ENCODE data around the gene GPR160. TPM values are rescaled to one million over a fixed set of nuclear protein-coding genes. Genes with fewer than 3 reads are reported as not detected.
"Not testable (repeated sequence)": the region's sequence is repeated elsewhere in the genome, so short reads cannot be mapped to it uniquely, and the experiment has no call there.

The GPR160 gene
- total RNA-seq, 2 donors from 2014 or later = 11.3 to 15.4 TPM

DNA sequence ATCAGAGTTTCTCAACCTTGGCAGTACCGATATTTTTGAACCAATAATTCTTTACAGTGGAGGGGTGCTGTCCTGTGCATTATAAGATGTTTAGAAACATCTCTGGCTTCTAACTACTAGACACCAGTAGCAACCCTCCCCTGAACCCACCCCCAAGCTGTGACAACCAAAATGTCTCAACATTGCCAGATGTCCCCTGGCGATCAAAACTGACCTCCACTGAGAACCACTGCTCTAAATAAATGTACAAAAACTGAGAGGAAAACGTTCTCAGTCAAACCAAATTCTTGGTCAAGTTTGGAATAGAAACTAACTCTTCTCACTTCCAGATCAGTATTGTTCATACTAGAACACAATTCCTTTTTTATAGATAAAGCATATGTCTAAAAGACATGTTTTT lies 58.5 kb downstream of the GPR160 start:
- H3K27me3 Mint-ChIP-seq = no peaks in the 10 kb centered on the region
- no peaks in the 10 kb centered on the region for H3K9me3 Mint-ChIP-seq
- H3K27ac Mint-ChIP-seq = no peak overlapping the region
- ATAC-seq (replicated peaks) = no peak
- peaks cover 99% of the 10 kb centered on the region for H3K36me3 Mint-ChIP-seq (ENCODE audit: low read depth)
- no peak overlapping the region for H3K4me3 Mint-ChIP-seq
- peaks cover 7% of the 10 kb centered on the region for H3K4me1 Mint-ChIP-seq

DNA sequence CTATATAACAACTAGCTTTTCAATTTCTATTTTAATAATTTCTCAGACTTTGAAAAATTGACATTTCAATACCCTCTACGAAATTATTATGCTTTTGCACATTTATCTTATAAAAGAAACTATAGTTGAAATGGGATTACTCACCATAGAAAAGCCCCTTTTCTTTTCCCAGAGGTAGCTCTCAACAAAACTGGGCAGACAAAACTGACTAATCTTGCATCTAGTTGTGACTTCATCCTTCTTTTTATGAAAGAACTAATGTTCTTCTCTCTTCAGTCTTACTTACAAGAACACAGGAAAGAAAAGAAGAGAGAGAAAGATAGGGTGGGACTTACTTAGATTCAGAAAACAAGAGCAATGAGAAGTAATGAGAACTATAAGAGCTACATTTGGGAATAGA lies 61.0 kb downstream of the GPR160 start:
- ATAC-seq (replicated peaks) = peak; percentile 91
- Mint-ChIP-seq H3K4me3 (peak overlapping the region; percentile 24), H3K9me3 (no peaks in the 10 kb centered on the region), H3K27ac (peak overlapping the region; percentile 70), H3K36me3 (ENCODE audit: low read depth) (peaks cover 100% of the 10 kb centered on the region), H3K27me3 (no peaks in the 10 kb centered on the region), H3K4me1 (peaks cover 7% of the 10 kb centered on the region)

DNA sequence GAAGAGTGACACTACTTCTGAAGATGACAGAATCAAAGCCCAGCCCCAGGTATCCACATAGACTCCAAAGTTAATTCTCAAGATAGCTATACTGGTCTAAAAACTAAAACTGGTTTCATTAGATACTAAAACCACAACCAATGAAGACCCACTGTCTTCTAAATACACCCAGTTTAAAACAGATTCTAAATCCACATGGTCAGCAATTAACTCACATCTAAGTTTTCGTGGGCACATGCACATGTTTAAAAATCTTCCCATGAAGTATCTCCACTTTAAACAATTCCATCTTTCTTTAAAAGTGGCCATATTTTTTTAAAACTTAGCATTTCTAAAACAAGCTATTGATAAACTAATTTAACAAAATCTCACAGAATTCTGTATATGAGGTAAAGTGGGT lies 63.1 kb downstream of the GPR160 start:
- Mint-ChIP-seq H3K36me3 (ENCODE audit: low read depth) (peaks cover 99% of the 10 kb centered on the region), H3K27ac (peak overlapping the region; percentile 33), H3K27me3 (no peaks in the 10 kb centered on the region), H3K4me3 (no peak overlapping the region), H3K9me3 (no peaks in the 10 kb centered on the region), H3K4me1 (peaks cover 7% of the 10 kb centered on the region)
- no peak for ATAC-seq (replicated peaks)

DNA sequence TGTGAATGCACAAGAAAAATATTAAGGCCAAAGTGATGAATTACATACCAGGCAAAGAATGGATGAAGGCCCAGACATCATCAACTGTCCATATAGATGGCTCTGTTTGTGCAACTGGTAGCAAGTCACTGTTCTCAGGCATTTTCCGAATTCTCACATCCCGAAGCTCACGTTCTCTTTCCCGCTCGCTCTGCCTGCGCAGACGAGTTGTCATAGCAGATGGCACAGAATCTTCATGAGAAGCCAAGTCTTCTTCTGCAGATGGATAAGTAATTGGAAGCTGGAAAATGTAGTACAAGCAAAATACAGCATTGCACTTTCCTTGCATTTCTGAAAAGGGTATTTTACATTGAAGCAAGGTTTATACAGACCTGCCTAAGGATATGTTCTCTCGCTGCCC lies 64.6 kb downstream of the GPR160 start:
- Mint-ChIP-seq H3K27ac (peak overlapping the region; percentile 49), H3K4me1 (peaks cover 7% of the 10 kb centered on the region), H3K27me3 (no peaks in the 10 kb centered on the region), H3K36me3 (ENCODE audit: low read depth) (peaks cover 97% of the 10 kb centered on the region), H3K4me3 (no peak overlapping the region), H3K9me3 (no peaks in the 10 kb centered on the region)
- ATAC-seq (replicated peaks) = no peak

DNA sequence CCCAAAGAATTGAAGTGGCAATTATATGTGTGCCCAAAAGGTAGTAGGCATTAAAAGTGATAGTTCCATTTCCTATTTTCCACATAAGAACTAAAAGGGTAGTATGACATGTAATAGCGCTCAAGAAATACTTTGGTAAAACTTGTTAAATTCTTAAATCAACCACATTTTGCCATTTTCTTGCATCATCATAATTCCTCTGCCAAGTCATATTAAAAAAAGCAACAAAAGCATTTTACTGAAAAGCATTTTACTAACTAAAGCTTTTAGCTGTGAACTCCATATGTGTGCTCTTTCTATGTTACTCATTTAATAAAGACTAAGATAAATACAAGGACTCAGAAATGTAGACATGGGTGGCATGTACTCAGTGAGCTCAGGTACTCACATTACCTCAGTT lies 70.1 kb downstream of the GPR160 start:
- Mint-ChIP-seq H3K9me3 (no peaks in the 10 kb centered on the region), H3K4me3 (no peak overlapping the region), H3K27me3 (no peaks in the 10 kb centered on the region), H3K27ac (no peak overlapping the region), H3K36me3 (ENCODE audit: low read depth) (peaks cover 95% of the 10 kb centered on the region), H3K4me1 (peaks cover 17% of the 10 kb centered on the region)
- no peak for ATAC-seq (replicated peaks)

DNA sequence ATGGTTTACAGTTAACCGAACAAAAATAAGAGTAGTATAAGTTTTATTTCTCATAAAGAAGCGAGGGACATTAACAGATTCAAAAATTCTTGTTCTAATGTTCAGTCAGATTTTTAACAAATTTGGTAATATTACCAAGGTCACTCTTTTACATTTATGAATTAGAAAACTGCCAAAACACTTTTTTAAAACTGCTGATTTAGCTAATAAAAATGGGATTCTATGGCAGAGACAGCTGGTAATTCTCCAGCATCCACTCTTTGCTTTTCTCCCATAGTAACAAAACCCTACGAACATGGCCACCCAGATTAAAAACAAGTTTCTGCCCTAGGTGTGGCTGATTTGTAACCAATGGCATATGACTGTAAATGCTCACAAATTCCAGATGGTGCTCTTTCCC lies 71.2 kb downstream of the GPR160 start:
- Mint-ChIP-seq H3K36me3 (ENCODE audit: low read depth) (peaks cover 95% of the 10 kb centered on the region), H3K9me3 (no peaks in the 10 kb centered on the region), H3K4me3 (no peak overlapping the region), H3K4me1 (peaks cover 17% of the 10 kb centered on the region), H3K27ac (peak overlapping the region; percentile 26), H3K27me3 (no peaks in the 10 kb centered on the region)
- ATAC-seq (replicated peaks) = no peak

DNA sequence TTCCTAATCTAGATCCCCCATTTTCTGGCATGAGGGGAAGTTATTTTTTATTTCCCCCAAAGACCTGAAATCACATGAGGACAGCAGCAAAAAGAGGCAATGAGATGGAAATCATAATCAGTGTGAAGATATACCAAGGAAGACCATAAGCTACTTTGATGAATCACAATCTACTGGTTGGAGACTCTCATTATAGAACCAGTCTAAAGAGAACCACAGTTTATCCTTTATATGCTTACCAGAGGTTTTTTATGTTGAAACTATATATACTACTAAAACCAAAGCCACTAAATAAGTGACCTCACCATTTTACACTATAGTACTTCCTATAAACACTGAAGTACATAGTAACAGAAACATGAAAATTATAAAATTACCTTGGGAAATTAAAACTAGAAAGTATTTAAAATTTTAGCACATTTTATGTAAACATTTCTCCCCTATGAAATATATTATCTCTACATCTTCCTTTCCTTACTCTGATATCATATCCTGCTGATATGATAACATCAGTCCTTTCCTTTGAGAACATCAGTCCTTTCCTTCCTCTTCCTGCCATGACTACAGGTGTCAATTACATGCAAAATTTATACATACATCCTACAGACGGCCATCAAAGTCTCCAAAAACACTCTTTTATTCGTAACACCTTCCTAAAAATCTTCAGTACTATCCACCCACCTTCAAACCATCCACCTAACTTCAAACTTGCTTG lies 71.9 kb downstream of the GPR160 start:
- Mint-ChIP-seq H3K36me3 (ENCODE audit: low read depth) (peaks cover 95% of the 10 kb centered on the region), H3K27me3 (no peaks in the 10 kb centered on the region), H3K4me3 (no peak overlapping the region), H3K4me1 (peaks cover 17% of the 10 kb centered on the region), H3K27ac (peak overlapping the region; percentile 26), H3K9me3 (no peaks in the 10 kb centered on the region)
- peak; percentile 43 for ATAC-seq (replicated peaks)

DNA sequence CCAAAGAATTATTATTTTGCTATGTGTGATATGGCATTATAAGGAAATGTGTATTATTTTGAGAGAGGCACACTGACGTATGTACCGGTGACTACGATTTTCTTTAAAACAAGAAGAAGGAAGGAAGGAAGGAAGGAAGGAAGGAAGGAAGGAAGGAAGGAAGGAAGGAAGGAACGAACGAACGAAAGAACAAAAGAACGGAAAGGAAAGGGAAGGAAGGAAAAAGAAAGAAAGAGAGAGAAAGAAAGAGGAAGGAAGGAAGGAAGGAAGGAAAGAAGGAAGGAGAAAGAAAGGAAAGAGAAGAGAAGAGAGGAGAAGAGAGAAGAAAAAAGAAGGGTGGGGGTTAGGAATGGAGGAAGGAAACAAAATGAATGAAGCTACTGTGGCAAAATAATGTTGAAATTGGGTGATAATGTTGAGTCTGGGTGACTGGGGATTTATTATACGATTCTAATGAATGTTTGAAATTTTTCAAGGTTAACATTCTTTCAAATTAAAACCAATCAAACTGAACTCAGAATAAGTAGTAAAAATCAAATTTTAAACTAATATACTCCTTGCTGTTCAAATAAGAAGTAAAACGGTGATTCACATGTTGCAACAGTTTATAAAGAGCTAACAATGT lies 73.5 kb downstream of the GPR160 start:
- H3K27ac Mint-ChIP-seq = peak overlapping the region; percentile 50
- no peaks in the 10 kb centered on the region for H3K9me3 Mint-ChIP-seq
- H3K27me3 Mint-ChIP-seq = no peaks in the 10 kb centered on the region
- no peak for ATAC-seq (replicated peaks)
- peaks cover 92% of the 10 kb centered on the region for H3K36me3 Mint-ChIP-seq (ENCODE audit: low read depth)
- H3K4me1 Mint-ChIP-seq = peaks cover 17% of the 10 kb centered on the region
- H3K4me3 Mint-ChIP-seq = no peak overlapping the region

DNA sequence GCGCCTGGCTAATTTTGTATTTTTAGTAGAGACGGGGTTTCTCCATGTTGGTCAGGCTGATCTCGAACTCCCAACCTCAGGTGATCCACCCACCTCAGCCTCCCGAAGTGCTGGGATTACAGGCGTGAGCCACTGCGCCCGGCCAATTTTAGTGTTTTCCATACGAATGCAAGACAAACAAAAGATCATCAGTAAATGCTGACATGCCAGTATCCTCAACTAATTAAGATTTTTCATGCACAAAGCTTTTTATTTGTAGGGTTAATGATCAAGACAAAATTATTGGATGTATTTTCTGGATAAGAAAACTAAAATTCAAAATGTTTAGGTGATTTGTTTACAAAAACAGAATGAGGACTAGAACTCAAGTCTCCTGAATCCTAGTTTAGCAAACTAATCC lies 76.4 kb downstream of the GPR160 start:
- H3K4me3 Mint-ChIP-seq; ATAC-seq (replicated peaks): not testable (repeated sequence)
- H3K36me3 Mint-ChIP-seq (ENCODE audit: low read depth) = peaks cover 95% of the 10 kb centered on the region

DNA sequence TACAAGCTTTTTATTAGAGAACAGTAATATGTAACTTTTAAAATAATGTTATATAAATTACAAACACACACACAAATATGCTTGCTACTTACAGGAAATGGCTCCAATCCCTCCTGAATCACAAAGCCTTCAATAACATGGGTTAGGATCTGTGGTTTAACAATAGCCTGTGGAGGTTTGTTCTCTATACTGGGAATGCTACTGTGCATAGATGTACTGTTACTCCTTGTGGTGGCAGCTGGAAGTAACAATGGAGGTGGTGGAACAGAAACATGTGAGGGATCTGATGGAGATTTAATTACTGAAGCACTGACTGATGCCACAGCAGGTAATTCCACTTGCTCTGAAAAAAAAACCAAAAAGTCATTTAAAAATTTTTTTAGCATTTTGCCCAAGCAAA lies 79.3 kb downstream of the GPR160 start:
- Mint-ChIP-seq H3K36me3 (ENCODE audit: low read depth) (peaks cover 95% of the 10 kb centered on the region), H3K27me3 (no peaks in the 10 kb centered on the region), H3K27ac (no peak overlapping the region), H3K4me3 (no peak overlapping the region), H3K9me3 (no peaks in the 10 kb centered on the region), H3K4me1 (no peaks in the 10 kb centered on the region)
- ATAC-seq (replicated peaks) = no peak

More for the DNA sequence above, 76.4 kb downstream of the GPR160 start:
- H3K4me1 Mint-ChIP-seq = peaks cover 17% of the 10 kb centered on the region
- H3K27ac Mint-ChIP-seq, H3K9me3 Mint-ChIP-seq, H3K27me3 Mint-ChIP-seq: not testable (repeated sequence)

DNA sequence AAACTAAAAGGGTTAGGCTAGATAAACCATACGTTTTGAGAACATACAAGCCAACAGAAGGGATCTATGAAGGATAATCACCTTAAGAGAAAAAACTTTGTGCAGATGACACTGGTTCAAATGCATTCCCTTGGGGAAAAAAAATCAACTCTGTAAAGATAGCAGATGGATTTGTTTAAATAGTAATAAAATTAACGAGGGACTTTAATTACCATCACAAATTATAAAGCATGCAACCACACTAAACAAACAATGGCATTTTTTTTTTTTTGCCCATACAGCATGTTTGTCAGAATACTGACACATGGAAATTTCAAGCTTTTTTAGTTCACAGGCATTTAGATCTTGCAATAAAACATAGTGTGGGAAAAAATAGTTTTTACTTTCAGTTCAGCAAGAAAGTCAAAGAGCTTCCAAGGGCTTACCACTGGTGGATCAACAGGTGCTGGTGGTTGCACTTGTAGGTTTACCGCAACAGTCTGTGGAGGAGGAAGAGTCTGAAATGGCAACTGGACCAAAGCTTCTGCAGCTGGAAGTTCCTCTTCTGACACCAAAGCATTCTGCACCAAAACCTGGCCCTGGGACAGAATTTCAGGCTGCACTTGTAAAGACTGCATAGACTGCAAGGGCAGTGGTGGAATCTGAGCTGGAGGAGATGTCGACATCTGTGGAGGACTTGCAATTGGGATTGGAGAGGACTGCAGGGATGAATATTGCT lies 90.6 kb downstream of the GPR160 start:
- H3K27me3 Mint-ChIP-seq = no peaks in the 10 kb centered on the region
- peak; percentile 13 for ATAC-seq (replicated peaks)
- no peaks in the 10 kb centered on the region for H3K9me3 Mint-ChIP-seq
- peak overlapping the region; percentile 31 for H3K4me3 Mint-ChIP-seq
- H3K27ac Mint-ChIP-seq = peak overlapping the region; percentile 65
- H3K4me1 Mint-ChIP-seq = peaks cover 16% of the 10 kb centered on the region
- H3K36me3 Mint-ChIP-seq (ENCODE audit: low read depth) = peaks cover 88% of the 10 kb centered on the region

DNA sequence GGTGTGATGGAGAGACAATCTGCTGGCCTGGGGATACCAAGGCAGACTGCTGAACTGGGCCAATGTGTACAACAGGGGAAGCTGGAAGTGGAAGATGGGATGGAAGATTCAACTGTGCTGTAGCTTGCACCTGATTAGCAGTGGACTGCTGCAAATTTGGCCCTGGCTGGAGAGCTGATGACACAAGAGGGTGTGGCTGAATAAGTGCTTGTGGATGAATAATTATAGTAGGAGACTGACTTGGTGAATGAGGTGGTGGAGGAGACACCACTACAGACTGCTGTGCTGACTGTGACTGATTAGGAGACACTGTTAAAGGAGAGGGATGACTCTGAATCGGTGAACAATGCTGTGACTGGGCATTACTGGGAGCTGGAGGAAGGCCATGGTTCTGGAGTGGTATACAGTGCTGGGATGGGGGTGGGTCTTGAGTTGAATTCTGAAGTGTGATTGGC lies 91.2 kb downstream of the GPR160 start:
- Mint-ChIP-seq H3K36me3 (ENCODE audit: low read depth) (peaks cover 92% of the 10 kb centered on the region), H3K4me1 (peaks cover 16% of the 10 kb centered on the region), H3K27ac (peak overlapping the region; percentile 65), H3K4me3 (peak overlapping the region; percentile 31), H3K27me3 (no peaks in the 10 kb centered on the region), H3K9me3 (no peaks in the 10 kb centered on the region)
- ATAC-seq (replicated peaks) = peak; percentile 96

DNA sequence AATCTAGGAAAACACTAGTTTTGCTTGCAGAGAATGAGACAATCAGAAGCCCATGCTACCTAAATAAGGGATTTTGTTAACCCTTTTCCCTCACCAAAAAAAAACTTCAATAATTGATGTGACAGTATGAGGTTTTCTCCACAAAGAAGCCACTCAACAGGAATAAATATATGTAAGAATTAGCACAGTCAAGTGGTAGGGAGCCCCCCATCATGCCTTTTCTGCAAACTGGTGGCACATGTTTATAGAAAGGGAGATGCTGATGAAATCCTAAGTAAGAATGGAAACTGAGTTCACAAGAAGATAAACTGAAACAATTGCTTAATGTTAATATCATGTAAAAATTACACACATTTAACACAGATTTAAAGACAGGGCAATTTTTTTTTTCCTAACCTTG lies 92.7 kb downstream of the GPR160 start:
- no peak for ATAC-seq (replicated peaks)
- no peak overlapping the region for H3K27ac Mint-ChIP-seq
- H3K27me3 Mint-ChIP-seq = no peaks in the 10 kb centered on the region
- H3K4me3 Mint-ChIP-seq = no peak overlapping the region
- H3K36me3 Mint-ChIP-seq (ENCODE audit: low read depth) = peaks cover 97% of the 10 kb centered on the region
- peaks cover 16% of the 10 kb centered on the region for H3K4me1 Mint-ChIP-seq
- H3K9me3 Mint-ChIP-seq = no peaks in the 10 kb centered on the region

DNA sequence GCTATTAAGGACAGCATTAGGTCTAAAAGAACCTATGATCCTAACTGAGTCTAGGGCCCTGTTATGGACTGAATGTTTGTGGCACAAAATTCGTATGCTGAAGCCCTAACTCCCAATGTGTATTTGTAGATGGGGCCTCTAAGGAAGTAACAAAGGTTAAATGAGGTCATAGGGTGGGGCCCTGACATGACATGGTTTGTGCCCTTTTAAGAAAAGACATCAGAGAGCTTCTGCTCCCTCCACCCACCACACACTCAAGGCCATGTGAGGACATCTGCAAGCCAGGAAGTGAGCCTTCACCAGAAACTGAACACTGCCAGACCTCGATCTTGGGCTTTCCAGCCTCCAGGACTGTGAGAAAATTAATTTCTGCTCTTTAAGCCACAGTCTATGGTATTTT lies 94.5 kb downstream of the GPR160 start:
- peak; percentile 51 for ATAC-seq (replicated peaks)

More for the DNA sequence above, 94.5 kb downstream of the GPR160 start:
- no peaks in the 10 kb centered on the region for H3K27me3 Mint-ChIP-seq
- peaks cover 10% of the 10 kb centered on the region for H3K4me1 Mint-ChIP-seq
- peaks cover 97% of the 10 kb centered on the region for H3K36me3 Mint-ChIP-seq (ENCODE audit: low read depth)
- H3K9me3 Mint-ChIP-seq = no peaks in the 10 kb centered on the region
- no peak overlapping the region for H3K27ac Mint-ChIP-seq
- H3K4me3 Mint-ChIP-seq = no peak overlapping the region
